ENCODE results near the gene WDR70.
"Not testable (repeated sequence)": the region's sequence is repeated elsewhere in the genome, so short reads cannot be mapped to it uniquely, and the experiment has no call there.

WDR70 gene

DNA sequence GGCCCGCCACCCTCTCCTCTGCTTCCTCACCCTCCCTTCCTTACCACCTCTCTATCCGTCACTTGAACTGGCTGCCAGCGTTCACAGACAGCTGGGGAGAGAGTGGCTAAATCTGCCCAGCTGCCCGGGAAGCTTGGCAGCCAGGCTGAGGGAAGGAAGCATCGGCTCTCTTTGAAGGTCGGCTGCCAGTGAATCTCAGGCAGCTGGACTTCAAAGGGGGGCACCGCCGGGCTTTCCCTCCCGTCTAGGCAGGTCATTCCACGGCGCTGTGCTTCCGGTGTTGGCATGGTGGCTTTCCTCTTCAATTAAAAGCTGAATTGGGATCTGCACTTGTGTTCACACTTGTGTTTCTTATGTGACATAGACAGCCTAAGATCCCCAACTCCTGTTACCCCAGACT, 286.8 kb downstream of the WDR70 start:
- H3K36me3 Mint-ChIP-seq = peaks cover 18% of the 10 kb centered on the region
- no peaks in the 10 kb centered on the region for H3K27me3 Mint-ChIP-seq
- H3K4me1 Mint-ChIP-seq = peaks cover under 1% of the 10 kb centered on the region
- H3K9me3 Mint-ChIP-seq = peaks cover 2% of the 10 kb centered on the region
- ATAC-seq (ENCODE audit: low read depth) (no peak), DNase-seq (ENCODE audit: low spot score in 2 of 2) (no peak)
- H3K27ac Mint-ChIP-seq = no peak overlapping the region
- H3K4me3 Mint-ChIP-seq = no peak overlapping the region

- no peaks in the 10 kb centered on the region for H3K27me3 Mint-ChIP-seq
- no peak overlapping the region for H3K4me3 Mint-ChIP-seq
- H3K9me3 Mint-ChIP-seq = peaks cover 2% of the 10 kb centered on the region
- H3K4me1 Mint-ChIP-seq = peaks cover 13% of the 10 kb centered on the region
- H3K27ac Mint-ChIP-seq = no peak overlapping the region
- DNase-seq (ENCODE audit: low spot score in 2 of 2) = no peak
- ATAC-seq (ENCODE audit: low read depth) = no peak
- H3K36me3 Mint-ChIP-seq = peaks cover 15% of the 10 kb centered on the region
Measured at GRCh38 chr5:37667430-37667829, 288.3 kb downstream of the WDR70 start.

DNA sequence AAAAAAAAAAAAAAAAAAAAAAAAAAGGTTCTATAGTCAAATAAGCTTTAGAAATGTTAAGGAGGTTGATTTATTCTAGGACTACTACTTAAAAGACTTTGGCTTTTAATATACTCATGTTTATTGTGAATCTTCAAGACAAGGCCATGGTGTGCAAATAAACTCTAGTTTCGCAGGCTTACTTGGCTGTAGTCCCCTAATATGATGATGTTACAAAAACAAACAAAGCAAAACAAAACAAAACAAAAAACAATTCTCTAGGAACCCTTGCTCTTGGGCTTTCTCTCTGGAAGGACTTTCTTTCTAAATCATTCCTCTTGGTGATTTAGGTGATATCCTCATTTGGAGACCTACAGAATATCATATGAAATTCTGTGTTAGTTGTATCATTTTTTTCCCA, 288.7 kb downstream of the WDR70 start:
- Mint-ChIP-seq H3K27ac (no peak overlapping the region), H3K27me3 (no peaks in the 10 kb centered on the region), H3K36me3 (peaks cover 15% of the 10 kb centered on the region), H3K9me3 (peaks cover 2% of the 10 kb centered on the region), H3K4me3 (no peak overlapping the region), H3K4me1 (peaks cover 16% of the 10 kb centered on the region)
- no peak for ATAC-seq (ENCODE audit: low read depth)
- DNase-seq (ENCODE audit: low spot score in 2 of 2) = no peak

GRCh38 chr5:37668524-37669047, 289.5 kb downstream of the WDR70 start:
- H3K27me3 Mint-ChIP-seq = no peaks in the 10 kb centered on the region
- H3K36me3 Mint-ChIP-seq = peaks cover 15% of the 10 kb centered on the region
- no peak for ATAC-seq (ENCODE audit: low read depth)
- H3K4me1 Mint-ChIP-seq = peaks cover 21% of the 10 kb centered on the region
- H3K27ac Mint-ChIP-seq = no peak overlapping the region
- H3K4me3 Mint-ChIP-seq = no peak overlapping the region
- no peak for DNase-seq (ENCODE audit: low spot score in 2 of 2)
- peaks cover 2% of the 10 kb centered on the region for H3K9me3 Mint-ChIP-seq

- not testable (repeated sequence) for H3K4me3 Mint-ChIP-seq, H3K27me3 Mint-ChIP-seq, H3K9me3 Mint-ChIP-seq
- H3K27ac Mint-ChIP-seq = peak overlapping the region; percentile 22
- H3K36me3 Mint-ChIP-seq = peaks cover 12% of the 10 kb centered on the region
- H3K4me1 Mint-ChIP-seq = peaks cover 24% of the 10 kb centered on the region
- peak; percentile 12 to 35 for DNase-seq (ENCODE audit: low spot score in 2 of 2)
- peak; percentile 69 for ATAC-seq (ENCODE audit: low read depth)
Measured at GRCh38 chr5:37672118-37672588, 293.0 kb downstream of the WDR70 start.

DNA sequence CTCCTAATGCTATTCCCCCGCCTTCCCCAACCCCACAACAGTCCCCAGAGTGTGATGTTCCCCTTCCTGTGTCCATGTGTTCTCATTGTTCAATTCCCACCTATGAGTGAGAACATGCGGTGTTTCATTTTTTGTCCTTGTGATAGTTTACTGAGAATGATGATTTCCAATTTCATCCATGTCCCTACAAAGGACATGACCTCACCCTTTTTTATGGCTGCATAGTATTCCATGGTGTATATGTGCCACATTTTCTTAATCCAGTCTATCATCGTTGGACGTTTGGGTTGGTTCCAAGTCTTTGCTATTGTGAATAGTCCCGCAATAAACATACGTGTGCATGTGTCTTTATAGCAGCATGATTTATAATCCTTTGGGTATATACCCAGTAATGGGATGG, 295.2 kb downstream of the WDR70 start:
- H3K27ac Mint-ChIP-seq; ATAC-seq (ENCODE audit: low read depth); DNase-seq (ENCODE audit: low spot score in 2 of 2); H3K9me3 Mint-ChIP-seq; H3K27me3 Mint-ChIP-seq; H3K4me3 Mint-ChIP-seq: not testable (repeated sequence)
- Mint-ChIP-seq H3K36me3 (peaks cover 18% of the 10 kb centered on the region), H3K4me1 (peaks cover 24% of the 10 kb centered on the region)

- not testable (repeated sequence) for H3K4me1 Mint-ChIP-seq; H3K27ac Mint-ChIP-seq; H3K9me3 Mint-ChIP-seq; DNase-seq (ENCODE audit: low spot score in 2 of 2); ATAC-seq (ENCODE audit: low read depth); H3K27me3 Mint-ChIP-seq; H3K4me3 Mint-ChIP-seq
- H3K36me3 Mint-ChIP-seq = peaks cover 25% of the 10 kb centered on the region
Measured at GRCh38 chr5:37679326-37679725, 300.2 kb downstream of the WDR70 start.

GRCh38 chr5:37679903-37680302, 300.8 kb downstream of the WDR70 start:
- not testable (repeated sequence) for H3K27me3 Mint-ChIP-seq; H3K4me3 Mint-ChIP-seq; H3K9me3 Mint-ChIP-seq; ATAC-seq (ENCODE audit: low read depth); H3K27ac Mint-ChIP-seq; DNase-seq (ENCODE audit: low spot score in 2 of 2)
- Mint-ChIP-seq H3K4me1 (peaks cover 11% of the 10 kb centered on the region), H3K36me3 (peaks cover 25% of the 10 kb centered on the region)

GRCh38 chr5:37683072-37683471, 304.0 kb downstream of the WDR70 start:
- no peak for ATAC-seq (ENCODE audit: low read depth)
- no peak for DNase-seq (ENCODE audit: low spot score in 2 of 2)
- H3K27me3 Mint-ChIP-seq = no peaks in the 10 kb centered on the region
- no peak overlapping the region for H3K4me3 Mint-ChIP-seq
- H3K36me3 Mint-ChIP-seq = peaks cover 21% of the 10 kb centered on the region
- H3K27ac Mint-ChIP-seq = no peak overlapping the region
- H3K4me1 Mint-ChIP-seq = peaks cover 11% of the 10 kb centered on the region
- peaks cover 4% of the 10 kb centered on the region for H3K9me3 Mint-ChIP-seq

GRCh38 chr5:37685211-37685610, 306.1 kb downstream of the WDR70 start:
- no peak for ATAC-seq (ENCODE audit: low read depth)
- no peak overlapping the region for H3K4me3 Mint-ChIP-seq
- no peaks in the 10 kb centered on the region for H3K27me3 Mint-ChIP-seq
- no peak for DNase-seq (ENCODE audit: low spot score in 2 of 2)
- H3K27ac Mint-ChIP-seq = no peak overlapping the region
- H3K9me3 Mint-ChIP-seq = peaks cover 5% of the 10 kb centered on the region
- H3K4me1 Mint-ChIP-seq = peaks cover 8% of the 10 kb centered on the region
- peaks cover 20% of the 10 kb centered on the region for H3K36me3 Mint-ChIP-seq

- Mint-ChIP-seq H3K4me1 (peaks cover 8% of the 10 kb centered on the region), H3K4me3 (no peak overlapping the region), H3K27me3 (no peaks in the 10 kb centered on the region), H3K36me3 (peaks cover 20% of the 10 kb centered on the region), H3K9me3 (peaks cover 5% of the 10 kb centered on the region), H3K27ac (no peak overlapping the region)
- no peak for DNase-seq (ENCODE audit: low spot score in 2 of 2)
- ATAC-seq (ENCODE audit: low read depth) = no peak
Measured at GRCh38 chr5:37685816-37686215, 306.7 kb downstream of the WDR70 start.

DNA sequence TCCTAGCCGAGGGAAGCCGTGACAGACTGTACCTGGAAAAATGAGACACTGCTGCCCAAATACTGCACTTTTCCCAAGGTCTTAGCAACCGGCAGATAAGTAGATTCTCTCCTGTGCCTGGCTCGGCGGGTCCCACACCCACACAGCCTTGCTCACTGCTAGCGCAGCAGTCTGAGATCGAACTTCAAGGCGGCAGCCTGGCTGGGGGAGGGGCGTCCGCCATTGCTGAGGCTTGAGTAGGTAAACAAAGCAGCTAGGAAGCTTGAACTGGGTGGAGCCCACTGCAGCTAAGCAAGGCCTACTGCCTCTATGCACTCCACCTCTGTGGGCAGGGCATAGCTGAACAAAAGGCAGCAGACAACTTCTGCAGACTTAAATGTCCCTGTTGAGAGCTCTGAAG, 309.8 kb downstream of the WDR70 start:
- H3K27me3 Mint-ChIP-seq; H3K4me3 Mint-ChIP-seq; ATAC-seq (ENCODE audit: low read depth); H3K9me3 Mint-ChIP-seq; H3K27ac Mint-ChIP-seq; H3K4me1 Mint-ChIP-seq; DNase-seq (ENCODE audit: low spot score in 2 of 2): not testable (repeated sequence)
- H3K36me3 Mint-ChIP-seq = peaks cover 12% of the 10 kb centered on the region

- H3K27me3 Mint-ChIP-seq; H3K4me1 Mint-ChIP-seq; H3K4me3 Mint-ChIP-seq; DNase-seq (ENCODE audit: low spot score in 2 of 2); H3K27ac Mint-ChIP-seq; ATAC-seq (ENCODE audit: low read depth): not testable (repeated sequence)
- H3K36me3 Mint-ChIP-seq = peaks cover 37% of the 10 kb centered on the region
- H3K9me3 Mint-ChIP-seq = peaks cover 11% of the 10 kb centered on the region
Measured at GRCh38 chr5:37694333-37694732, 315.2 kb downstream of the WDR70 start.

- H3K27me3 Mint-ChIP-seq = no peaks in the 10 kb centered on the region
- H3K4me3 Mint-ChIP-seq = no peak overlapping the region
- no peak overlapping the region for H3K27ac Mint-ChIP-seq
- peaks cover 9% of the 10 kb centered on the region for H3K9me3 Mint-ChIP-seq
- DNase-seq (ENCODE audit: low spot score in 2 of 2) = no peak
- peaks cover 36% of the 10 kb centered on the region for H3K36me3 Mint-ChIP-seq
- no peaks in the 10 kb centered on the region for H3K4me1 Mint-ChIP-seq
- ATAC-seq (ENCODE audit: low read depth) = no peak
Measured at GRCh38 chr5:37694867-37695266, 315.7 kb downstream of the WDR70 start.

GRCh38 chr5:37695647-37696046, 316.5 kb downstream of the WDR70 start:
- Mint-ChIP-seq H3K9me3 (peaks cover 8% of the 10 kb centered on the region), H3K36me3 (peaks cover 33% of the 10 kb centered on the region), H3K4me1 (no peaks in the 10 kb centered on the region), H3K4me3 (no peak overlapping the region), H3K27me3 (no peaks in the 10 kb centered on the region), H3K27ac (no peak overlapping the region)
- DNase-seq (ENCODE audit: low spot score in 2 of 2) = no peak
- no peak for ATAC-seq (ENCODE audit: low read depth)

Measured in memory B cell (primary cell).